HUES6 (cell line): Measurements from ENCODE around the gene PANK3.
"Not testable (repeated sequence)": the region's sequence is repeated elsewhere in the genome, so short reads cannot be mapped to it uniquely, and the experiment has no call there.

Source experiments
- H3K27ac ChIP-seq: 2 replicates; pipeline ENCODE4 v1.7.0; 2013; ENCODE audit warnings: low read depth, mild to moderate bottlenecking, low read length, inconsistent platforms
- H3K27me3 ChIP-seq: 2 replicates; pipeline ENCODE4 v1.6.1; 2013; ENCODE audit warnings: low read length; ENCODE audit not compliant: control insufficient read depth, insufficient read depth
- H3K36me3 ChIP-seq: 2 replicates; pipeline ENCODE4 v1.6.1; 2013; ENCODE audit warnings: low read length; ENCODE audit not compliant: control insufficient read depth, insufficient read depth
- H3K4me1 ChIP-seq: 2 replicates; pipeline ENCODE4 v1.6.1; 2013; ENCODE audit warnings: low read length; ENCODE audit not compliant: control insufficient read depth, insufficient read depth
- H3K4me3 ChIP-seq: 2 replicates; pipeline ENCODE4 v1.5.1; 2013; ENCODE audit warnings: low read depth, low read length
- H3K9ac ChIP-seq: one replicate; pipeline ENCODE4 v1.6.1; 2013; ENCODE audit warnings: mild to moderate bottlenecking, low read length
- H3K9me3 ChIP-seq: 2 replicates; pipeline ENCODE4 v1.6.1; 2013; ENCODE audit warnings: low read depth, low read length; ENCODE audit not compliant: control insufficient read depth, insufficient read depth

The PANK3 gene

DNA sequence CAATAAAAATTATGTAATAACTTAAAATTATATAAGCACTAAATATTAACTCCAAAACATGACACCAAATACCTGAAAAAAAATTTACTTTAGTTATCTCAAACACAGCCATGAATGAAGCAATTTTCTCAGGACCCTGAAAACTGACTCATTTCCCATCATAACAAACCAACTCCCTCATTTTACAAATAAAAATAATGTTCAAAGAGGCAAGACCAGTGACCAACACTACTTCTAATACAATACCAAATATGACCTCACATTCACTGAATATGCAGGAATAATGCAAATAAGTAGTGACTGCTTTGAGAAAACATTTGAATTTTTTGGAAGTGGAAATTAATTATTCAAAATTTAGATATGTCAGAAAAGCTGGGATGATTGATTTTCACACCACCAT is 28.5 kb downstream of the PANK3 start:
- Histone ChIP-seq H3K9me3 (no peaks in the 10 kb centered on the region), H3K27me3 (no peaks in the 10 kb centered on the region), H3K4me1 (no peaks in the 10 kb centered on the region), H3K9ac (no peak overlapping the region), H3K36me3 (peaks cover 62% of the 10 kb centered on the region), H3K4me3 (no peak overlapping the region), H3K27ac (no peak overlapping the region)

- peaks cover 54% of the 10 kb centered on the region for H3K36me3 ChIP-seq
- H3K27ac ChIP-seq, result no peak overlapping the region
- no peak overlapping the region for H3K4me3 ChIP-seq
- H3K27me3 ChIP-seq, result no peaks in the 10 kb centered on the region
- no peak overlapping the region for H3K9ac ChIP-seq
- no peaks in the 10 kb centered on the region for H3K4me1 ChIP-seq
- H3K9me3 ChIP-seq, result no peaks in the 10 kb centered on the region
These were observed 29.6 kb downstream of the PANK3 start for GRCh38 chr5:168549554-168549953.

GRCh38 chr5:168537176-168537575 is 42.0 kb downstream of the PANK3 start:
- Histone ChIP-seq H3K4me1 (peaks cover 8% of the 10 kb centered on the region), H3K4me3 (no peak overlapping the region)

GRCh38 chr5:168534351-168534750 is 44.8 kb downstream of the PANK3 start:
- H3K9ac ChIP-seq, H3K36me3 ChIP-seq, H3K9me3 ChIP-seq, H3K27ac ChIP-seq, H3K4me3 ChIP-seq: not testable (repeated sequence)
- Histone ChIP-seq H3K27me3 (peaks cover 22% of the 10 kb centered on the region), H3K4me1 (peaks cover 15% of the 10 kb centered on the region)

More at GRCh38 chr5:168537176-168537575, 42.0 kb downstream of the PANK3 start:
- Histone ChIP-seq H3K36me3 (no peaks in the 10 kb centered on the region), H3K27ac (no peak overlapping the region), H3K27me3 (no peaks in the 10 kb centered on the region), H3K9me3 (no peaks in the 10 kb centered on the region), H3K9ac (no peak overlapping the region)

- Histone ChIP-seq H3K27ac (no peak overlapping the region), H3K9me3 (no peaks in the 10 kb centered on the region), H3K27me3 (peaks cover 27% of the 10 kb centered on the region), H3K4me1 (peaks cover 15% of the 10 kb centered on the region), H3K4me3 (no peak overlapping the region), H3K36me3 (no peaks in the 10 kb centered on the region), H3K9ac (no peak overlapping the region)
These were observed 46.9 kb downstream of the PANK3 start for GRCh38 chr5:168531987-168532864.

DNA sequence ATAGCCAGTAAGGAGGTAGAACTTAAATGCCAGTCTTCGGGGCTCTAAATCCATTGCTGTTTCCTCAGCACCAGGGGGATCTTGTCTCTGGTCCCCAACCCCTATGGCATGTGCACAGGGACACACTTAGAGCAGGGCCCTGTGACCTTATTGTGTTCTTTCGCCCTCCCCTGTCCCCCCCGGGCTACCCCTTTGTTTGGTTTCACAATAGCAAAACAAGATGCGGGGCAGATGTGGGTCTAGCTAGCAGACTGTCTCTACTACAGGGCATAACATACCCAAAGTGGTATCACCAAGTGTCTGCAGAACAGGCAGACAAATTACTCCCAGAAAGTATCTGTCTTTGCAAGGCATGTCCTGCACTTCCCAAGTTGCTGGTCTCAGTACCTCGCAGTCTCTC is 48.0 kb downstream of the PANK3 start:
- Histone ChIP-seq H3K27ac (no peak overlapping the region), H3K36me3 (no peaks in the 10 kb centered on the region), H3K4me3 (no peak overlapping the region), H3K27me3 (peaks cover 27% of the 10 kb centered on the region), H3K9me3 (no peaks in the 10 kb centered on the region), H3K4me1 (peaks cover 15% of the 10 kb centered on the region), H3K9ac (no peak overlapping the region)

GRCh38 chr5:168530621-168531150 is 48.5 kb downstream of the PANK3 start:
- Histone ChIP-seq H3K36me3 (no peaks in the 10 kb centered on the region), H3K27me3 (peaks cover 27% of the 10 kb centered on the region), H3K4me1 (peaks cover 15% of the 10 kb centered on the region), H3K9ac (no peak overlapping the region), H3K9me3 (no peaks in the 10 kb centered on the region), H3K4me3 (no peak overlapping the region), H3K27ac (no peak overlapping the region)

GRCh38 chr5:168529374-168530234 is 49.6 kb downstream of the PANK3 start:
- no peaks in the 10 kb centered on the region for H3K9me3 ChIP-seq
- H3K27me3 ChIP-seq, result peaks cover 27% of the 10 kb centered on the region
- H3K4me3 ChIP-seq, result peak overlapping the region; percentile 61
- H3K4me1 ChIP-seq, result peaks cover 15% of the 10 kb centered on the region
- no peak overlapping the region for H3K27ac ChIP-seq
- H3K36me3 ChIP-seq, result no peaks in the 10 kb centered on the region
- H3K9ac ChIP-seq, result peak overlapping the region; percentile 0

DNA sequence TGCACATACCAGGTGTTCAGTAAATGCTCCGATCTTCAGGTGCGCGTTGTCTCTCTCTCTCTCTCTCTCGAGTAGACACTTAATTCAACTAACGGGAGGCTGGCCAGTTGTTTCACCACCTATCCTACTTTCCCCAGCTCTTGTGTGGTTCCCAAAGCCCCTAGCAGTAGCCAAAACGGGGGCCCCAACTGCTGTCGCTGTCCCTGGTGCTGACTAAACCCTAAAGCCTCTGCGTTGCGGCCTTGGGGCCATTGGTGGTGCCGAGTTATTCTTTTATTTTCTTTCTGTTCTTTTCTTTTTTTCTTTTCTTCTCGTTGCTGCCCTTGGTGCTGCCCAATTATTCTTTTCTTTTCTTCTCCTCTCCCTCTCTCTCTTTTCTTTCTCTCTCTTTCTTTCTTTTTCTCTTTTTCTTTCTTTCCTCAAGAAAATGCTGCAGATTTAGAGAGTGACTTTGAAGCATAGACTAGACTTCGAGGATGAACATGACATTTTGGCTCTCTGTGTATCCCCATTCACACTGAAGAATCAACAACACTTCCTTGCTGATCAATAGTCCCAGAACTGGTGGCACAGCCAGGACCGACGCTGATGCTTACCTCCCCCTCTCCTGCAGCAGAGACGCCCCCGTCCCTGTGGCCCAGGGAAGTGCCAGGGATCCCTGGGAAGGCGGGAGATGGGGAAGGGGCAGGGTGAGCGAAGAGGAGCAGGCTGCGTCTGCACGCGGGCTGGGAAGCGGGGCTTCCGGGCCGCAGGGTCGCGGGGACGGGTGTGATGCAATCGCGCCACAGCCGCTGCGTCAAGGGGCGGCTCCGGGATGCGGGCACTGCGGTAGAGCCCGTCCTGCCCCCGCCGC is 50.4 kb downstream of the PANK3 start, which contains the start of gene FBLL1:
TSS of gene FBLL1 (plus strand) at position 785 of the 853 bp plus-strand sequence. CDS start 200 bp downstream, outside the sequence.
- H3K4me1 ChIP-seq, result peaks cover 15% of the 10 kb centered on the region
- H3K9me3 ChIP-seq, result no peaks in the 10 kb centered on the region
- peaks cover 27% of the 10 kb centered on the region for H3K27me3 ChIP-seq
- peak within 1 kb of the TSS; percentile 27 for H3K9ac ChIP-seq
- no peak within 1 kb of the TSS for H3K27ac ChIP-seq
- no peaks in the 10 kb centered on the region for H3K36me3 ChIP-seq
- peak within 1 kb of the TSS; percentile 61 for H3K4me3 ChIP-seq

DNA sequence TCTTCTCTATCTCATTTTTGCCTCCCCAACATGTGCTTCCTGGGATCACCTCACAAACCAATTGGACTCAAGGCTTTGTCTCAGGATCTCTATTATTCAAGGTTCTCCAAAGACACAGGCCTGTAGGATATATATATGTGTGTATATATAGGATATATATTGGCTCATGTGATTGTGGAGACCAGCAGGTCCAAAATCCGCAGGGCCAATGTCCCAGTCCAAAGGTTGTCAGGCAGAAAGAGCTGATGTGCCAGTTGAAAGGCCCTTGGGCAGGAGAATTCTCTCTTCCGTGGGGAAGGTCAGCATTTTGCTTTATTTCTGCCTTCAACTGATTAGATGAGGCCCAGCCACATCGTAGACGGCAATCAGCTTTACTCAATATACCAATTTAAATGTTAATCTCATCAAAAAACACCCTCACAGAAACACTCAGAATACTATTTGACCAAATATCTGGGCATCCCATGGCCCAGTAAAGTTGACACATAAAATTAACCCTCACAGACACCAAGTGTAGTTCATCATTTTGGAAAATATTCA is 51.3 kb downstream of the PANK3 start:
- H3K27ac ChIP-seq, result no peak overlapping the region
- no peak overlapping the region for H3K9ac ChIP-seq
- peaks cover 27% of the 10 kb centered on the region for H3K27me3 ChIP-seq
- peaks cover 14% of the 10 kb centered on the region for H3K4me1 ChIP-seq
- no peak overlapping the region for H3K4me3 ChIP-seq
- no peaks in the 10 kb centered on the region for H3K36me3 ChIP-seq
- no peaks in the 10 kb centered on the region for H3K9me3 ChIP-seq
